ENCODE measurements around the gene SPECC1L.

SPECC1L gene

GRCh38 chr22:24433001-24433827, 162.6 kb downstream of the SPECC1L start:
- no peak for DNase-seq

GRCh38 chr22:24433828-24434470, 163.3 kb downstream of the SPECC1L start:
- no peak for DNase-seq

GRCh38 chr22:24434471-24435322, 164.1 kb downstream of the SPECC1L start:
- no peak for DNase-seq

GRCh38 chr22:24435323-24435645, 164.7 kb downstream of the SPECC1L start:
- DNase-seq, result no peak

- no peak for DNase-seq
These were observed 165.3 kb downstream of the SPECC1L start for GRCh38 chr22:24435861-24436371.

- no peak for DNase-seq
These were observed 165.9 kb downstream of the SPECC1L start for GRCh38 chr22:24436553-24436952.

GRCh38 chr22:24437091-24437490, 166.5 kb downstream of the SPECC1L start:
- no peak for DNase-seq

- no peak for DNase-seq
These were observed 167.2 kb downstream of the SPECC1L start for GRCh38 chr22:24437741-24438328.

- no peak for DNase-seq
These were observed 169.7 kb downstream of the SPECC1L start for GRCh38 chr22:24440270-24440717.

GRCh38 chr22:24440718-24441405, 170.2 kb downstream of the SPECC1L start:
- no peak for DNase-seq

- no peak for DNase-seq
These were observed 171.0 kb downstream of the SPECC1L start for GRCh38 chr22:24441406-24442351.

- no peak for DNase-seq
These were observed 171.7 kb downstream of the SPECC1L start for GRCh38 chr22:24442352-24442744.

- DNase-seq, result no peak
These were observed 173.0 kb downstream of the SPECC1L start for GRCh38 chr22:24443668-24444067.

GRCh38 chr22:24444251-24444650, 173.6 kb downstream of the SPECC1L start:
- no peak for DNase-seq

GRCh38 chr22:24444729-24445466, 174.3 kb downstream of the SPECC1L start:
- DNase-seq, result no peak

GRCh38 chr22:24445481-24446259, 175.0 kb downstream of the SPECC1L start:
- no peak for DNase-seq

- DNase-seq, result no peak
These were observed 175.6 kb downstream of the SPECC1L start for GRCh38 chr22:24446260-24446611.

- no peak for DNase-seq
These were observed 180.0 kb downstream of the SPECC1L start for GRCh38 chr22:24450610-24451009.

GRCh38 chr22:24451162-24451561, 180.5 kb downstream of the SPECC1L start:
- no peak for DNase-seq

- DNase-seq, result no peak
These were observed 183.2 kb downstream of the SPECC1L start for GRCh38 chr22:24453853-24454252.

All from NCI-H1930 (cell line).